RWPE2 (cell line): Measurements from ENCODE around the gene MRPS10.
A peak's percentile ranks its signal among the peaks of the same experiment; 100 is the strongest.

Source experiments
- ATAC-seq: fragments of 200-7000 bp; cut with Tn5 transposase; 3 replicates; pipeline ENCODE4 v1.9.1; 2021; ENCODE audit warnings: low read depth
- DNase-seq: peaks from one replicate; pipeline ENCODE4 v3.0.0-alpha.2; 2020; ENCODE audit warnings: low spot score
- H3K27ac ChIP-seq: fragments of 450-650 bp; 2 replicates; pipeline ENCODE4 v1.5.1; 2017; ENCODE audit warnings: mild to moderate bottlenecking; ENCODE audit not compliant: poor library complexity, severe bottlenecking
- H3K27me3 ChIP-seq: fragments of 250-450 bp; sonication (Bioruptor Pico); 2 replicates; pipeline ENCODE4 v1.5.1; 2021; ENCODE audit warnings: mild to moderate bottlenecking, moderate library complexity; ENCODE audit not compliant: insufficient read depth, poor library complexity, severe bottlenecking
- H3K36me3 ChIP-seq: fragments of 250-450 bp; sonication (Bioruptor Pico); 2 replicates; pipeline ENCODE4 v1.5.1; 2020; ENCODE audit warnings: low read depth, mild to moderate bottlenecking, moderate library complexity
- H3K4me1 ChIP-seq: fragments of 250-450 bp; sonication (Bioruptor Pico); 2 replicates; pipeline ENCODE4 v1.5.1; 2021; ENCODE audit warnings: mild to moderate bottlenecking, moderate library complexity; ENCODE audit not compliant: insufficient read depth, poor library complexity, severe bottlenecking
- H3K4me3 ChIP-seq: fragments of 250-450 bp; sonication (Bioruptor Pico); 2 replicates; pipeline ENCODE4 v1.5.1; 2021; ENCODE audit warnings: mild to moderate bottlenecking, moderate library complexity; ENCODE audit not compliant: severe bottlenecking
- H3K9me3 ChIP-seq: fragments of 250-450 bp; sonication (Bioruptor Pico); 2 replicates; pipeline ENCODE4 v1.5.1; 2021; ENCODE audit warnings: mild to moderate bottlenecking, moderate library complexity; ENCODE audit not compliant: severe bottlenecking
- TF ChIP-seq, protein P1 (sequence below): fragments of 450-650 bp; IDR thresholded peaks from one replicate; pipeline ENCODE4 v1.5.1; 2017; ENCODE audit warnings: mild to moderate bottlenecking, moderate library complexity; ENCODE audit not compliant: poor library complexity, severe bottlenecking

Gene MRPS10

DNA sequence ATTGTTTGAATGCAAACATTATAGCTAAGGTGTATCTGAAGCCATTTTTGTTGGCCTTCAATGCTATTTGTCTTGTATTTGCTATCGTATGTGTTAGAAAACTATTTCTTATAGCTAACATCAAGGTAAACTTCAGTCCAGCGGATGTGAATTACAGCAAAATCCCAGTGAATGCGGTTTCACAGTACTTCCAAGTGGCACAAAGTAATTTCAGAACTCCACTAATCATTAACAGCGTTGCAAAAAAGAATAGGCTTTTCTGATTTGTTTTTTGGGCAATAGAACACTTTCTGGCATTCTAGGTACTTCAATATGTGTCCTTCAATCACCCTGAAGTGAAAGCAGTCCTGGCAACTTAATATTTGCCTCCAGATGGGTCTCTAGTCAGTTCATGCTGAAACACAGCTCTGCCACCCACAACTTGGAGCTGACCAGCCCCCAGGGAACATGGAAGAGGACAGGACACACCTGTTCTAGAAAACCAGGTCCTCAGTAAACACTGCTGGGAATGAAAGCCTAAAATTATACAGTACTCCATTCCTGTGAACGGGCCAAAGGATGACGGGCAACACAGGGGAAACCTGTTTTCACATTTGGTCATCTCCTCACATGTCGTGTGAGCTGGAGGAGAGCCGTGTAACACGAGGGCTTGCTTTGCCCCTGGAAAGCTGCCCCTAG lies 9.7 kb upstream of the MRPS10 start:
- H3K4me1 ChIP-seq = peaks cover 49% of the 10 kb centered on the region
- TF ChIP-seq, protein P1, sequence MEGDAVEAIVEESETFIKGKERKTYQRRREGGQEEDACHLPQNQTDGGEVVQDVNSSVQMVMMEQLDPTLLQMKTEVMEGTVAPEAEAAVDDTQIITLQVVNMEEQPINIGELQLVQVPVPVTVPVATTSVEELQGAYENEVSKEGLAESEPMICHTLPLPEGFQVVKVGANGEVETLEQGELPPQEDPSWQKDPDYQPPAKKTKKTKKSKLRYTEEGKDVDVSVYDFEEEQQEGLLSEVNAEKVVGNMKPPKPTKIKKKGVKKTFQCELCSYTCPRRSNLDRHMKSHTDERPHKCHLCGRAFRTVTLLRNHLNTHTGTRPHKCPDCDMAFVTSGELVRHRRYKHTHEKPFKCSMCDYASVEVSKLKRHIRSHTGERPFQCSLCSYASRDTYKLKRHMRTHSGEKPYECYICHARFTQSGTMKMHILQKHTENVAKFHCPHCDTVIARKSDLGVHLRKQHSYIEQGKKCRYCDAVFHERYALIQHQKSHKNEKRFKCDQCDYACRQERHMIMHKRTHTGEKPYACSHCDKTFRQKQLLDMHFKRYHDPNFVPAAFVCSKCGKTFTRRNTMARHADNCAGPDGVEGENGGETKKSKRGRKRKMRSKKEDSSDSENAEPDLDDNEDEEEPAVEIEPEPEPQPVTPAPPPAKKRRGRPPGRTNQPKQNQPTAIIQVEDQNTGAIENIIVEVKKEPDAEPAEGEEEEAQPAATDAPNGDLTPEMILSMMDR = no peak
- H3K9me3 ChIP-seq = no peaks in the 10 kb centered on the region
- peaks cover 21% of the 10 kb centered on the region for H3K36me3 ChIP-seq
- peak overlapping the region; percentile 99 for H3K27ac ChIP-seq
- no peak for DNase-seq
- H3K4me3 ChIP-seq = no peak overlapping the region
- H3K27me3 ChIP-seq = no peaks in the 10 kb centered on the region
- ATAC-seq = no peak

GRCh38 chr6:42226645-42227143 lies 9.0 kb upstream of the MRPS10 start:
- peaks cover 15% of the 10 kb centered on the region for H3K36me3 ChIP-seq
- H3K27ac ChIP-seq = peak overlapping the region; percentile 99
- peaks cover 55% of the 10 kb centered on the region for H3K4me1 ChIP-seq
- H3K4me3 ChIP-seq = no peak overlapping the region
- no peaks in the 10 kb centered on the region for H3K9me3 ChIP-seq
- H3K27me3 ChIP-seq = no peaks in the 10 kb centered on the region
- TF ChIP-seq, protein P1 = no peak
- DNase-seq (peak; percentile 94), ATAC-seq (peak; percentile 85)

GRCh38 chr6:42226161-42226611 lies 8.5 kb upstream of the MRPS10 start:
- H3K4me1 ChIP-seq = peaks cover 60% of the 10 kb centered on the region
- H3K9me3 ChIP-seq = no peaks in the 10 kb centered on the region
- no peaks in the 10 kb centered on the region for H3K27me3 ChIP-seq
- DNase-seq (no peak), ATAC-seq (peak; percentile 35)
- TF ChIP-seq, protein P1 = no peak
- H3K36me3 ChIP-seq = peaks cover 14% of the 10 kb centered on the region
- peak overlapping the region; percentile 99 for H3K27ac ChIP-seq
- H3K4me3 ChIP-seq = no peak overlapping the region

GRCh38 chr6:42225419-42225818 lies 7.8 kb upstream of the MRPS10 start:
- peak overlapping the region; percentile 99 for H3K27ac ChIP-seq
- peaks cover 63% of the 10 kb centered on the region for H3K4me1 ChIP-seq

More at GRCh38 chr6:42225419-42225818, 7.8 kb upstream of the MRPS10 start:
- DNase-seq (no peak), ATAC-seq (no peak)
- Histone ChIP-seq H3K9me3 (no peaks in the 10 kb centered on the region), H3K27me3 (no peaks in the 10 kb centered on the region), H3K4me3 (no peak overlapping the region), H3K36me3 (peaks cover 14% of the 10 kb centered on the region)
- TF ChIP-seq, protein P1 = no peak
